Astrocyte (in vitro differentiated cells and primary cell): ENCODE measurements around the gene NEBL.

Experiments
- CTCF ChIP-seq: IDR thresholded peaks from 2 replicates; pipeline ENCODE4 v1.5.1; 2011; ENCODE audit warnings: low read depth, mild to moderate bottlenecking, inconsistent platforms, low read length, moderate library complexity; ENCODE audit not compliant: insufficient read depth
- EZH2 ChIP-seq: IDR thresholded peaks from 2 replicates; pipeline ENCODE4 v1.6.1; 2012; ENCODE audit warnings: mild to moderate bottlenecking, low read length, inconsistent platforms; ENCODE audit not compliant: insufficient read depth

GRCh38 chr10:20767028-20767427 lies 130.1 kb downstream of the NEBL start:
- TF ChIP-seq CTCF, result no peak
- TF ChIP-seq EZH2, result no peak
